GOT3 (cell line): ENCODE data around the gene CCPG1.
A peak's percentile ranks its signal among the peaks of the same experiment; 100 is the strongest.

Source experiments
- DNase-seq: peaks from one replicate; lab custom pipeline; 2025; ENCODE audit warnings: mixed read lengths; lab: John Stamatoyannopoulos, UW

CCPG1 gene

GRCh38 chr15:55319537-55320237 is 88.5 kb downstream of the CCPG1 start:
- DNase-seq = no peak

DNA sequence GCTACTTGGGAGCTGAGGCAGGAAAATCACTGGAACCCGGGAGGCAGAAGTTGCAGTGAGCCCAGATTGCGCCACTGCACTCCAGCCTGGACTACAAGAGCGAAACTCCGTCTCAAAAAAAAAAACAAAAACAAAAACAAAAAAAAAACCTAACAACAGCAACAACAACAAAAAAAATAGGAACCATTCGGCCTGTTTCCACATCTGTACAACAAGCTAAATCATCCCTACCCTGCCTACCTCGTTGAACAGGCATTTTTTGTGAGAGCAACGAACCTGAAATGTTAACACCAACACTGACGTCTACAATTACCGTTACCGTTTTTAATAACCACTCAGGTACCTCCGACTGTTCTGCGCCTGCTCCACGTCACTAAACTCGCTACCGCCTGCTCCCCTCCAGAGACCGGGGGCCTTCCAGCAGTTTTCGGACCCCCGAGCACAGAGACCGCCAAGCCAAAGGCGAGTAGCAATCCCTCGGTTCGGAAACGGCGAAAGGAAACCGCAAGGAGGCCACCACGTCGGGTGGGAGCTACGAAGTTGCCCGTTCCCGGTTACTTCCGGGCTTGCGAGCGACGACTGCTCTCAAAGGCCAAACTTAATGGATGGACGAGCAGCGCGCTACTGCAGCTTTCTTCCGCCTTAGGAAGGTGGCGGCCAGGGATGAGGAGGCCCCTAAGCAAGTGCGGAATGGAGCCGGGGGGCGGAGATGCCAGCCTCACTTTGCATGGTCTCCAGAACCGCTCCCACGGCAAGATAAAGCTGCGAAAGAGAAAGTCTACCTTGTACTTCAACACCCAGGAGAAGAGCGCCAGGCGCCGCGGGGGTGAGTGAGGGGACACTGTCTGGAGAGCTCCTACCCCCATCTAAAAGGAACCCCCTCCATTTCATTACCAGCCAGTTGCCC is 89.3 kb downstream of the CCPG1 start, which contains the start of the genes PIGB and PIGBOS1:
Gene PIGB, plus strand, starts transcription at position 635 of the 907 bp plus-strand sequence. Its CDS starts 29 bp downstream, at position 664.
Gene PIGBOS1, minus strand, starts transcription at position 536 of the 907 bp plus-strand sequence. CDS start 1,331 bp downstream, outside the sequence.
- DNase-seq = peak; percentile 40
